NOMO-1 treated with DMSO at 0.1 percent for 48 hours (cell line): ENCODE data around the gene APOB.

Experiments
- DNase-seq: peaks from one replicate; lab custom pipeline; 2025; ENCODE audit not compliant: unreplicated experiment; lab: John Stamatoyannopoulos, UW

Gene APOB, protein sequence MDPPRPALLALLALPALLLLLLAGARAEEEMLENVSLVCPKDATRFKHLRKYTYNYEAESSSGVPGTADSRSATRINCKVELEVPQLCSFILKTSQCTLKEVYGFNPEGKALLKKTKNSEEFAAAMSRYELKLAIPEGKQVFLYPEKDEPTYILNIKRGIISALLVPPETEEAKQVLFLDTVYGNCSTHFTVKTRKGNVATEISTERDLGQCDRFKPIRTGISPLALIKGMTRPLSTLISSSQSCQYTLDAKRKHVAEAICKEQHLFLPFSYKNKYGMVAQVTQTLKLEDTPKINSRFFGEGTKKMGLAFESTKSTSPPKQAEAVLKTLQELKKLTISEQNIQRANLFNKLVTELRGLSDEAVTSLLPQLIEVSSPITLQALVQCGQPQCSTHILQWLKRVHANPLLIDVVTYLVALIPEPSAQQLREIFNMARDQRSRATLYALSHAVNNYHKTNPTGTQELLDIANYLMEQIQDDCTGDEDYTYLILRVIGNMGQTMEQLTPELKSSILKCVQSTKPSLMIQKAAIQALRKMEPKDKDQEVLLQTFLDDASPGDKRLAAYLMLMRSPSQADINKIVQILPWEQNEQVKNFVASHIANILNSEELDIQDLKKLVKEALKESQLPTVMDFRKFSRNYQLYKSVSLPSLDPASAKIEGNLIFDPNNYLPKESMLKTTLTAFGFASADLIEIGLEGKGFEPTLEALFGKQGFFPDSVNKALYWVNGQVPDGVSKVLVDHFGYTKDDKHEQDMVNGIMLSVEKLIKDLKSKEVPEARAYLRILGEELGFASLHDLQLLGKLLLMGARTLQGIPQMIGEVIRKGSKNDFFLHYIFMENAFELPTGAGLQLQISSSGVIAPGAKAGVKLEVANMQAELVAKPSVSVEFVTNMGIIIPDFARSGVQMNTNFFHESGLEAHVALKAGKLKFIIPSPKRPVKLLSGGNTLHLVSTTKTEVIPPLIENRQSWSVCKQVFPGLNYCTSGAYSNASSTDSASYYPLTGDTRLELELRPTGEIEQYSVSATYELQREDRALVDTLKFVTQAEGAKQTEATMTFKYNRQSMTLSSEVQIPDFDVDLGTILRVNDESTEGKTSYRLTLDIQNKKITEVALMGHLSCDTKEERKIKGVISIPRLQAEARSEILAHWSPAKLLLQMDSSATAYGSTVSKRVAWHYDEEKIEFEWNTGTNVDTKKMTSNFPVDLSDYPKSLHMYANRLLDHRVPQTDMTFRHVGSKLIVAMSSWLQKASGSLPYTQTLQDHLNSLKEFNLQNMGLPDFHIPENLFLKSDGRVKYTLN (N-terminal part only)

DNA sequence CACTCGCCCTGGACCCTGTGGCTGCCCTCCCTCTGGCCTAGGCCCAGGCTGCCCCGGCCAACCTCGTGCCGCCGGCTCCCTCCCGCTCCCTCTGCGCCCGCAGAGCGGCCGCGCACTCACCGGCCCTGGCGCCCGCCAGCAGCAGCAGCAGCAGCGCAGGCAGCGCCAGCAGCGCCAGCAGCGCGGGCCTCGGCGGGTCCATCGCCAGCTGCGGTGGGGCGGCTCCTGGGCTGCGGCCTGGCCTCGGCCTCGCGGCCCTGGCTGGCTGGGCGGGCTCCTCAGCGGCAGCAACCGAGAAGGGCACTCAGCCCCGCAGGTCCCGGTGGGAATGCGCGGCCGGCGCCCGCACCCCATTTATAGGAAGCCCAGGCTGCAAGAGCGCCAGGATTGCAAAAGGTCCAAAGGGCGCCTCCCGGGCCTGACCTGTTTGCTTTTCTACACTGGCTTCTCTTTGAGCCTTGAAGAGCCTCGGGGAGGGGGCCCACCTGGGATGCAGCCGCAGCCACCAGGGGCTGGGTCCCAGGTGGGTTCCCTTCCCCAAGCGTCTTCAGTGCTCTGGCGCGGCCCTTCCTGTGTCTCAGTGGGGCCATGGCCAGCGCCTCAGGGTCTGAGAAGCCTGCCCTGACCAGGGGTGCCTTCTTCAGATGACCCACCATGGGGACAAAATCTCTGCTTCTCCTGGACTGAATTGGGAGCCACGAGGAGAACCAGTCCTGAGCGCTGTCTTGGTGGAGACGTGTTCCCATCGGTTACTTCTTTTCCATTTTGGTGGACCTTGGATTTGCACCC, at the start of gene APOB:
Gene APOB, minus strand, starts transcription at position 330 of the 789 bp plus-strand sequence. Its CDS starts 128 bp downstream, at position 202.
- DNase-seq, result no peak

DNA sequence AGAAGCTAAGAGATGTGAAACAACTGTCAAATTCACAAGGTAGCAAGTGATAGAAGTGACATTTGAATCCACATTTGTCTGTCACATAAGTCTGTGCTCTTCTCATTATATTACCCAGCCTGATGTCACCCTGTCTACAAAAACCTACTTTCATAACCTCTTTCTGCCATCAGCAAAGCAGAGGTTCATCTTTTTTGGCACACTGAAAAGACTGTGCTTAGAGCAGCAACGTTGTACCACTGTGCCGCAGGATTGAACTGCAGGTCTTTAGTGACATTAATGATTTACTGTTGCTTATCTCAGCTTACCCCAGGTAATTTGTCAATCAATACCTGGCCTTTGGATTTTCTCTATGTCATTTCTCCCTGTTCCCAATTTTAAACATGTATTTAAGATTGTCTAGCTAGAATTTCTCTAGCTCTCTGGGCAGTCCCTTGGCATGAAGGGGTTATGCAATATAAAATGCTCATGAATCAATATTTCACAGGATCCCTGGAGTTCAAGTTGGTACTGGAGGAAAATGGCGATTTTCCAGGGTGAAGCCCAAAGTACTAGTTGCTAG, 48.5 kb upstream of the APOB start:
- no peak for DNase-seq

DNA sequence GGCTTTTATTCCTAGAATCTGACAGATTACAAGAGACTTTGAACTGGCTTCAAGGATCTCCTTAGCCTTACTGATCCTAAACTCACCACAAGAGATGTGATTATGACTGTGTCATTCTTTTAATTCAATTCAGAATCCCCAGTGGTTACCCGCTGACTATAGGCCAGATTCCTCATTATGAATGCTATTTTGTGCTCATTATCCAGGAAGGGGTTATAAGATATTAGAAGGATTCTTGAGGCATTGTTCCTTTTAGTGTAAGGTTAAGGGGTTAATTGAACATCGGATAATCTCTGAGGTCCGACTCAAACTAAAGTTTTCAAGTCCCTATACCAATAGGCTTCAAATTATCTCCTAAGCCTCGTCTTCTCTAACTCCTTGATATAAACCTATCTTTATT, 40.5 kb upstream of the APOB start:
- DNase-seq, result no peak

DNA sequence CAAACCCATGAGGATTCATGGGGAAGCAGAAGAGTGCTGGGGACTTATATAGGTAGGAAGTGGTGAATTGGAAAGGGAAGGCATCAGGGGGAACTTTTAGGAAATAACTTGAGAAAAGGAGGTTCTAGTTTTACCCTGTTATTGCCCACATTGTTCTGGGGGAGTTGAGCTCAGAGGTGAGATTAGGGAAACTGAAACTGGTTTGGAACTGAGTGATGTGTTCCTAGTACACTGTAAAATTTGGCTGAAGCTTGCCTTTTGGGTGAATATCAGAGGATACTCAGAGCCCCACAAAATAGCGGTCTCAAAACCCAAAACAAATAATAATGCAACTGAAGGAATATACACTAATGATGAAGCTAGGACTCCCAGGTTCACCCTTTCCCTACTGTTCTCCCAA, 39.6 kb upstream of the APOB start:
- DNase-seq, result no peak

DNA sequence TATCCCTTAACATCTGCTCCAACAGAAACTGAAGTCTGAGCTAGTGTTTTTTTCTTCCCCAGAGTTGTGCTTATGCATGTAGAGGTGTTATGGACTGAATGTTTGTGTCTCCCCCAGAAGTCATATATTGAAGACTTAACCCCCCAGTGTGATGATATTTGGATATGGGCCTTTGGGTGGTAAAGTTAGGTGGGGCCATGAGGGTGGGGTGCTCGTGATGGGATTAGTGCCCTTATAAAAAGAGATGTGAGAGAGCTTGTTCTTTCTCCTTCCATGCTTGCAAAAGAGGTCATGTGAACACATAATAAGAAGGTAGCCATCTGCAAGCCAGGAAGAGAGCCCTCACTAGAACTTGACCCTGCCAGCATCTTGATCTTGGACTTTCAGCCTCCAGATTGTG, 34.4 kb upstream of the APOB start:
- no peak for DNase-seq

DNA sequence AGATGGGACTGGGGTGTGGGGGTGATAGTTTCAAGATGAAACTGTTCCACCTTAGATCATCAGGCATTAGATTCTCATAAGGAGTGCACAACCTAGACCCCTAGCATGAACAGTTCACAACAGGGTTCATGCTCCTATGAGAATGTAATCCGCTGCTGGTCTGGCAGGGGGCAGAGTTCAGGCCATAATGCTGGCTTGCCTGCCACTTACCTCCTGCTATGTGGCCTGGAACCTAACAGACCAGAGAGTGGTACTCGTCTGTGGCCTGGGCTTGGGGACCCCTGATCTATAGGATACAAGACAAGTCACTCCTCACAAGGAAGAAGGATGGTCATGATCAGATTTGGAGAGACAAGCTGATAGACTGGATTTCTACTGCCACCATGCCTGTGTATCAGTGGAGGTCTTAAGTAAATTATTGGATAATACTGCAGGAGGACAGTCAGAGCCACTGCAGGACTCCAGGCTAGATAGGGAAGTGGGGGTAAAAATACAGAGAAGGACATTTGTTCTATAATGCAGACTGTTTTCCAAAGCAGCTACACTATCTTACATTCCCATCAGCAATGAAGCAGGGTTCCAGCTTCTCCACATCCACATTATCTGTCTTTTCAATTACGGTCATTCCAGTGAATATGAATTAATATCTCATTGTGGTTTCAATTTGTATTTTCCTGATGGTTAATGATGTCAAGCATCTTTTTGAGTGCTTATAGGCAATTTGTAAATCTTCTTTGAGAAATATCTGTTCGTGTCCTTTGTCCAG, 28.8 kb upstream of the APOB start:
- no peak for DNase-seq

DNA sequence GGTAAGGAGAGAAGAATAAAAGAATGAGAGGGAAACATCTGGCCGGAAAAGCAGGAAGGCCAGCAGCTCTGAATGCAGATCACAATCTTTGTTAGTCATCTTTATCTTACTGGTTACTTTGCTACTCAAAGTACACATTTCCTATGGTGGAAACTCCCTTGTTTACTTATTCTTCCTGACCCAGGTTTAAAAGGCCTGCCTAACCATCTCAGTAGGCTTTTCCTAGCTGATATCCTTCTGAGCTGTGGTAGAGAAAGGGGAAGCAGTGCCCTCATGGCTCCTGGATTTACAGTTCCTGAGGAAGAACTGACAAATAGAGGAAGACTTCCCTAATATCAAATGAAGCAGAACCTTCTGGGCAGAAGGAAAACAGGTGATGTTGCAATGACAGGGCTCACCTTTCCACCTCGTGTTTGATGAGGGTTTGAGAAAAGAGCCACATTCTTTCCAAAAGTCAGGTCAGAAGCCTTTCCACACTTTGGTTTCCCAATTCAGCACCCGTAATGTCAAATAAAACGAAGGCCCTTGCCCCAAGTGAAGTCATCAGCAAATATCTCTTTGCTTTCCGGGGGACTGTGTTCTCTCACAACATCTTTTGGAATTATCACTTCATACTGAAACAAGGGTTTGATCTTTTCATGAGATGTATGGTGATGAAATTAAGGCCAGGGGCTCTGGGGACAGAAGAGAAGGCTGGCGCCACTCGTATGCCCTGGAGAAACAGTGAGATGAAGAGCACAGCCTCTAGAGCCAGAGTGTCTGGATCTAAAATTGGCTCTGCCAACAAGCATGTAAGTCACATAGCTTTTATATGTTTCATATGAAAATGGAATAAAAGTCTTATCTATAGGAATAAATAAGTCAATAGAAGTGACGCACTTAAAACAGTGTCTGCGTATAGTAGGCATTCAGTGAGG, 26.7 kb upstream of the APOB start:
- DNase-seq, result no peak

DNA sequence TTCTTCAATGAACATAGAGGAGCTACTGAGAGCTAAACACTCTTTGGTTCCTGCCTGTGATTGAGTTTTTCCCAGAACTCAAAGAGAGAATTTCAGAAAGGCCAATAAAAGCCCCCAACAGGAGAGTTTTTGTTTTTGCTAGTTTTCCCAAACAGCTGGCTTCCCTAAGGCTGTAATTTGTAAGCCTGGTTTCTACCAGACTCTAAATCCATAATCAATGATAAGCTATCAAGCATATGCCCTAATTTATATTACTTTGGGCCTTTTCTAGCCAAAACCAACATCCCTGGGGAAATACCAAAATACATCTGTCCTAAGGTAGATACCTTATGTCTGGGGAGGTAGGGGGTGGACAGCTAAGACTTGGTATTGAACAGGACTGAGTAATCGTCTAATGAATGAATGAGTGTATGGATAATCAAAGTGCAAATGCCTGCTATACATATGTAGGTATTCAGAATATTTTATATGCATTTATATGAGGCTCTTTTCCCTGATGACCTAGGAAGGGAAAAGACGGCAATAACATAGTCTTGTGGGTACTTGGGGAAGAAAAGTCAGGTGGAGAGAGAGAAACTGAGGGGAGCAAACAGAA, 26.0 kb upstream of the APOB start:
- DNase-seq, result no peak

DNA sequence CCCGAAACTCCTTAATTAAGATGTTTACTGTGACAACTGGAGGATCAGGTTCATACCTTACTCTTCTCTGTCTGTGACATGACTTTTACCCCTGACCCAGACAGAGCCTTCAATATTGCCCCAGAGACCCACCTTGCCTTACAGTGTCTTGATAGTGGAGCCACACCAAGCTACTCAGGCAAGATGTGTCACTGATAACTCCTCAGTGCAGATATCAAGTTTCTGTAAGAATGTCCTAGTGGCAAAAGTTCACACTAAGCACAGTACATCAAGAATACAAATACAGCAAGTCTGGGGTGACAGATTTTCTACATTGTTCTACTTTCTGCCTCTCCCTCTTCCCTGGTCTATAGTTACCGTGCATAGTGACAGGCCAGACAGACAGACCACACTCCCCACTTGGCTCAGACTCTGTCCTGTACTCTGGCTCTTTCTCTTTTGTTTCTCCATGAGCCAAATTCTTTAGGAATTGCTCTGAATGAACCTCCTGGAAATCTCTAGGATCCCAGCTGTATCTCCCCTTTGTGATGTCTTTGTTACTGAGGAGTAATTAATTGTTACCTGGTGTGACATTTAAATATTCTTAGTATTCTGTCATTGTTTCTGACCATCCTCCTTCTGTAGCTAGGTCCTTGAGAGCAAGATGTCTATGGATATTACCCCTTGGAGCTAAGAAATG, 24.1 kb upstream of the APOB start:
- DNase-seq, result no peak

DNA sequence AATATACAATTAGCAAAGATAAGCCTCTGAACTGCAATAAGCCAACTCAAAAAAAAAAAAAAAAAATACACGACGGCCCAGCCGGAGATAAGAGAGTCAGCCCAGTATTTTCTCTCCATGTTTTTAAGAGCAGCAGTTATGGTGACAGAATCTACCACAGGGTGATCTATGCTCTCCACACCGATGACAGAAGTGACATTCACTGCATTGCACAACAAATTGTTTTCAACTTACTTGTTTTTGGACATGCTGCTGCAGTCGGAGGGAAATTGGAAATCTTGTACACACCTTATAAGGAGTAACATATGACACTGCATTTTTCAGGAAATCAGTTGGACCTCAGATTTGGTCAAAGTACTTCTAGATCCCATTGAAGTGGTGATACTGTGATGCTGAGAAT, 23.3 kb upstream of the APOB start:
- DNase-seq, result no peak

DNA sequence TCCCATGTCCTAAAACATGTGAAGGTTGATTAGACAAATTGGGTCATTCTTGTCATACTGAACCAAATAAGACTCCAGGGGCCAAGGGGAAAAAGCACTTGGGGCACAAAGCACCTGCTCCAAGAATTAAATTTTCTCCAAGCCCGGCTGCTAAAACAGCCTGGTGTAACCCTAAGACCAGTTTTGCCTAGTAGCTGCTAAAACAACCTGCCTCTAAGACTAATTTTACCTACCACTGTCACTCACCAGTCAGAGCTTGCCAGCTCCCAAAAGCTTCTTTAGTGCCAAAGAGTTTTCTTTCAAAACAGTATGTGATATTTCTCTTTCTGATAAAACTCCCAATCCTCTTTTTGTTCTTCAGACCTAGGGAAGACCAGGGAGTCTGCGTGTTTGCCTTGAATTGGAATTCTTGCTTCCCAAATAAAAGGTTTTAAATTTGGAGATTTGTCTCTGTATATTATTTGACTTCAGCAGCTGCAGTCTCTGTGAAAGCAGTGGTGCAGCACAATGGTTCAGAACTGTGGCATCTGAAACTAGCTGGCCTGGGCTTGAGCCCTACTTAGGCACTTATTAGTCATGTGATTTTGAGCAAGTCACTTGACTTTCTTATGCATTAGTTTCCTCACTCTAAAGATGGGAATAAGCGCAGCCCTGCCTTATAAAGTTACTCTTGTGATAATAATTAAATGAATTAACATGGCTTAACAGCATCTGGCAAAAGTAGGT, 16.2 kb upstream of the APOB start:
- DNase-seq, result no peak

DNA sequence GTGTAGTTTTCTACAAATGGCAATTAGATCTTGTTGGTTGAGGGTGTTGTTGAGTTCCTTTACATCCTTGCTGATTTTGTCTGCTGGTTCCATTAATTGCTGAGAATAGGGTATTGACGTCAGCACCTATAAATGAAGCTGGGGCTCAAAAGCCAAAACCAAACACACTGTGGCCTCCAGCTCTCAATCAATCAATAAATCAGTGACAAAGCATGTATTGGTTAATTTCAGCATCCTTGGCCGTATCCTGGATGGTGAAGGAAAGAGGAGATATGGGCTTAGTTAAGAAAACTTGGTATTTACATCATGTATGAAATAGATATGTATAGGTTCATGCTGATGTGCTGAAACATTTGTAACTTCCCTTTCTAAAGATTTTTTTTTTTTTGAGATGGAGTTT, 13.2 kb upstream of the APOB start:
- DNase-seq, result no peak

DNA sequence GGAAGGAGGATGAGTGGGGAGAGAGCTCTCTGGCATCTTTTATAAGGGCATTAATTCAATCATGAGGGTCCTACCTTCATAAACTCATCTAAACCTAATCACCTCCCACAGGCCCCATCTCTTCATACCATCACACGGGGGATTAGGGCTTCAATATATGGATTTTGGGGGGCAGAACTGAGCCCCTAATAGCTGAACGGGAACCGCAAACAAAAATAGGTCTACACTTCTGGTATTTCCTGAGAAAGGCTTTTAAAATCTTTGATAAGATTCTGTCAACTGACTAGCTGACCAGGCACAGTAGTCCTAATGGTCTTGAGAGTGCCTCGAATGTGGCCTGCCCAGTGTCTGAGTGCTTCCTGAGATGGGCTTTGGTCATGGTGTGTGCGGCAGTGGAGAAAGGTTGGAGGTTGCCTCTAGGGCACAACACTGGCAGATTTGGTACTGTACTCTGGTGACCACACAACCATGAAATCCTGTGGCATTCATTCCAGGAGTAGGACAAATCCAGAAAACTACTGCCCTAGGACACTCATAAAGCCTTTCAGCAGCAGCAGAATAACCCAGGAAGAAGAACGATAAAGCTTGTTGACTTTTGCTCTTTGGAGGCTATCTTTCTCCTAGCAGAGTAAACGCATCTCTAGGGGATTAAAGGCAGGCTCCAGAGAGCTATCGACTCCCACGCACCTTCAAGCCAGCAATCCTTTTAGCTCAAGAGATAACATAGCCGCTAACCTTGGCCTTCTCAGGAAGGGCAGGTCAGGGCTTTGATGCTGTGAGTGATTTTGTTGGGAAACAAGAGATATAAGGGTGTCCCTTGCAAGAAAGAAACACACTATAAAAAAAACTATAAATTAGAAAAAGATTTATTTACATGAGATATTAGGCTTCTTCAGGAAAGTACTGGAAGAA, 12.3 kb upstream of the APOB start:
- no peak for DNase-seq

DNA sequence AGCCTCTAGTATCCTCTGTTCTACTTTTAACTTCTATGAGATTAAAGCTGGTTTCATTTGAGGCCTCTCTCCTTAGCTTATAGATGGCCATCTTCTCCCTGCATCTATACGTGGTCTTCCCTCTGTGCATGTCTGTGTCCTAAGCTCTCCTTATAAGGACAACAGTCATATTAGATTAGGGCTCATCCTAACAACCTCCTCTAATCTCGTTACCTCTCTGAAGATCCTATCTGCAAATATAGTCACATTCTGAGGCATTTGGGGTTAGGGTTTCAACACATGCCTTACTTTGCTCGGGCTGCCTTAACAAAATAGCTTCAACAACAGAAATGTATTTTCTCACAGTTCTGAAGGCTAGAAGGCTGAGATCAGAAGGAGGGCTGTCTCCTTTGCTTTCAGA, 11.6 kb upstream of the APOB start:
- DNase-seq, result no peak

DNA sequence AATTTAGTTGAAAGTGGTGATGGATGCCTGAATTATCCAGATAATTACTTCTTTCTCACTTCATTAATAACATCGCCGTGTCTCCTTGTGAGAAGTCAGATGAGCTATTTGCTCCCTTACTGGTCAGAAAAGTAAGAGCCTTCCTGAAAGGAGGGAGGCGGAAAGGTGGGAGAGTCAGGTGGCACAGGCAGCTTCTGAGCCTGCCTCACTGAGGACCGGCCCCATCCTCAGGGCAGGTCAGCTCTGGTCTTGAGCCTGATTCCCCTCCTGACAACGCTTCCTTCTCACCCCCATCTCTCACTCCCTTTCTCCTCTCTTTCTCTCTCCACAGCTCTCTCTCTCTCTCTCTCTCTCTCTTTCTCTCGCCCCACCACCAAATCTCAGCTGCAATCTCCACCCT, 10.1 kb upstream of the APOB start:
- DNase-seq, result no peak

DNA sequence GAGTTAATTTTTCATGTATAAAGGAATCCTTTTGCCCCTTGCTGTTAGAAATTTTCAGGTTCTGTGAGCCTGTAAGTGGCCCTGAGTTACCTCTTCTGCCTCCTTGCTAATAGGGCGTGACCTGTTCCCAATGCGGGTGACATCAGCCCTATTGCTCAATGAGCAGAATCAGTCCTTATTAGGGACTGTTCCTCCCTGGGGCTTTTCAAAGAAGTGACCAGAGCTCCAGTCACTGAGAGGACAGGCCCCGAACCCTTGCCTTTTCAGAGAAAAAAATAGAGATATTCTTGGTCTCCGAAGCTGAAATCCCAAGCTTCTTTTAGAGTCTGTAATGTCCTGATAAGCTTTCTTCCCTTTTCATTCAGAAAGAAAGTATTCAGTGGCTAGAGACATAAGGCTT, 8.2 kb upstream of the APOB start:
- no peak for DNase-seq
